Cardiac muscle cell (in vitro differentiated cells and primary cell): Measurements from ENCODE around the gene WDR59. TPM values are rescaled to one million over a fixed set of nuclear protein-coding genes. Genes with fewer than 3 reads are reported as not detected.
A peak's percentile ranks its signal among the peaks of the same experiment; 100 is the strongest.

Experiments used
- DNase-seq, 2 donors: peaks; one replicate each; pipeline versions ENCODE4 v3.0.0 to v3.0.0-alpha.2; 2010 to 2017; ENCODE audit warnings: low read depth in 1 of 2, low spot score in 1 of 2
- H3K27ac ChIP-seq: fragments of 200-600 bp; sonication (generic); 2 replicates; pipeline ENCODE4 v1.5.1; 2016
- H3K27me3 ChIP-seq: fragments of 200-600 bp; sonication (generic); 2 replicates; pipeline ENCODE4 v1.6.0; 2016; ENCODE audit warnings: control low read depth
- H3K36me3 ChIP-seq: fragments of 200-600 bp; sonication (generic); 2 replicates; pipeline ENCODE4 v1.5.1; 2016; ENCODE audit warnings: control low read depth
- H3K4me1 ChIP-seq: fragments of 200-600 bp; sonication (generic); 2 replicates; pipeline ENCODE4 v1.8.1; 2017; ENCODE audit warnings: low read depth, mild to moderate bottlenecking, mixed run types
- H3K4me3 ChIP-seq: fragments of 200-600 bp; sonication (generic); 2 replicates; pipeline ENCODE4 v1.5.1; 2016; ENCODE audit warnings: mild to moderate bottlenecking
- H3K9me3 ChIP-seq: fragments of 200-600 bp; sonication (generic); 2 replicates; pipeline ENCODE4 v1.5.1; 2017; ENCODE audit warnings: low read depth, mild to moderate bottlenecking, control low read depth
- polyA plus RNA-seq: library from polyadenylated mRNA; unstranded; fragments of >200 nt; fragmentation: Nextera tagmentation; extraction: Ambion mirVana; gene quantifications from 2 replicates; pipeline ENCODE4 v1.2.1, GENCODE V29; 2016
- total RNA-seq: library from RNA; depleted of rRNA; stranded (reverse); fragments of >200 nt; gene quantifications from 2 replicates; pipeline ENCODE4 v1.2.3, GENCODE V29; 2016
- TF ChIP-seq, protein P1 (sequence below): IDR thresholded peaks from 2 replicates; pipeline ENCODE4 v1.5.1; 2012; ENCODE audit warnings: low read depth, mild to moderate bottlenecking, low read length

Gene WDR59, protein sequence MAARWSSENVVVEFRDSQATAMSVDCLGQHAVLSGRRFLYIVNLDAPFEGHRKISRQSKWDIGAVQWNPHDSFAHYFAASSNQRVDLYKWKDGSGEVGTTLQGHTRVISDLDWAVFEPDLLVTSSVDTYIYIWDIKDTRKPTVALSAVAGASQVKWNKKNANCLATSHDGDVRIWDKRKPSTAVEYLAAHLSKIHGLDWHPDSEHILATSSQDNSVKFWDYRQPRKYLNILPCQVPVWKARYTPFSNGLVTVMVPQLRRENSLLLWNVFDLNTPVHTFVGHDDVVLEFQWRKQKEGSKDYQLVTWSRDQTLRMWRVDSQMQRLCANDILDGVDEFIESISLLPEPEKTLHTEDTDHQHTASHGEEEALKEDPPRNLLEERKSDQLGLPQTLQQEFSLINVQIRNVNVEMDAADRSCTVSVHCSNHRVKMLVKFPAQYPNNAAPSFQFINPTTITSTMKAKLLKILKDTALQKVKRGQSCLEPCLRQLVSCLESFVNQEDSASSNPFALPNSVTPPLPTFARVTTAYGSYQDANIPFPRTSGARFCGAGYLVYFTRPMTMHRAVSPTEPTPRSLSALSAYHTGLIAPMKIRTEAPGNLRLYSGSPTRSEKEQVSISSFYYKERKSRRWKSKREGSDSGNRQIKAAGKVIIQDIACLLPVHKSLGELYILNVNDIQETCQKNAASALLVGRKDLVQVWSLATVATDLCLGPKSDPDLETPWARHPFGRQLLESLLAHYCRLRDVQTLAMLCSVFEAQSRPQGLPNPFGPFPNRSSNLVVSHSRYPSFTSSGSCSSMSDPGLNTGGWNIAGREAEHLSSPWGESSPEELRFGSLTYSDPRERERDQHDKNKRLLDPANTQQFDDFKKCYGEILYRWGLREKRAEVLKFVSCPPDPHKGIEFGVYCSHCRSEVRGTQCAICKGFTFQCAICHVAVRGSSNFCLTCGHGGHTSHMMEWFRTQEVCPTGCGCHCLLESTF
- 26.9 and 51.1 TPM in 2 replicates for total RNA-seq
- polyA plus RNA-seq = 46.3 and 58.0 TPM in 2 replicates

DNA sequence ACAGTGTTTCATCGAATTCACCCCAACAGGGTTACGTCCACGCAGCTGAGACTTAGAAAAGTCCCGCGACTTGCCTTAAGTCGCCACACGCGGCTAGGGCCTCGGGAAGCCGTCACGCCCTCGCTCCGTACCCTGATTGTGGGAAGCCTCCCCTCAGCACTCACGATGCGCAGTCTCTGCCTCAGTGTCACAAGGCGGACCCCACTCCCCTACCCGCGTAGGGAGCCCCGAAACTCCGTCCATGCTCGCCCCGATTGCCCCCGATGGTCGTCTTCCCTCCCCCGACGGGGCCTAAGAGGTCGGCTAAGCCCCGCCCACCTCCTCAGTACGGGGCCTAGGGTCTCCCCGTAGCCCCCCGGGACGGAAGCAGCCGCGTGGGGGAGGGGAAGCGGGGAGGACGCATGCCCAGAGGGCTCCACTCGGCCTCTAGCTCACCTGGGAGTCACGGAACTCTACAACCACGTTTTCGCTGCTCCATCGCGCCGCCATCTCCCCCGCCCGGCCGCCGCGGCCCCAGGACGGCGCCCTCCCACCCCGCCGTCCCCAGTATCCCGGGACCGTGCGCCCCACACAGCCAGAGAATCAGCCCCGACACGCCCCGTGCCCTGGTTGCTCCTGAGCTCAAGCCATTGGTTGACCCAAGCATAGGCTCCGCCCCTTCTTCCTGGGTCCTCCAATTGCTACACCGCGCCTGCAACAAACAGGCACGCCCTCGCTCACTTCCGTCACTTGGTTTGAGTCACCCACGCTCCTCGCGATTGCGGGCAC is at the start of gene WDR59:
TSS of gene WDR59 (minus strand) at position 595 of the 768 bp plus-strand sequence. CDS start at position 489, 106 bp downstream.
- Histone ChIP-seq H3K4me1 (no peaks in the 10 kb centered on the region), H3K36me3 (no peaks in the 10 kb centered on the region), H3K4me3 (peak within 1 kb of the TSS; percentile 89), H3K9me3 (no peaks in the 10 kb centered on the region), H3K27me3 (no peaks in the 10 kb centered on the region), H3K27ac (peak within 1 kb of the TSS; percentile 55)
- TF ChIP-seq, protein P1, sequence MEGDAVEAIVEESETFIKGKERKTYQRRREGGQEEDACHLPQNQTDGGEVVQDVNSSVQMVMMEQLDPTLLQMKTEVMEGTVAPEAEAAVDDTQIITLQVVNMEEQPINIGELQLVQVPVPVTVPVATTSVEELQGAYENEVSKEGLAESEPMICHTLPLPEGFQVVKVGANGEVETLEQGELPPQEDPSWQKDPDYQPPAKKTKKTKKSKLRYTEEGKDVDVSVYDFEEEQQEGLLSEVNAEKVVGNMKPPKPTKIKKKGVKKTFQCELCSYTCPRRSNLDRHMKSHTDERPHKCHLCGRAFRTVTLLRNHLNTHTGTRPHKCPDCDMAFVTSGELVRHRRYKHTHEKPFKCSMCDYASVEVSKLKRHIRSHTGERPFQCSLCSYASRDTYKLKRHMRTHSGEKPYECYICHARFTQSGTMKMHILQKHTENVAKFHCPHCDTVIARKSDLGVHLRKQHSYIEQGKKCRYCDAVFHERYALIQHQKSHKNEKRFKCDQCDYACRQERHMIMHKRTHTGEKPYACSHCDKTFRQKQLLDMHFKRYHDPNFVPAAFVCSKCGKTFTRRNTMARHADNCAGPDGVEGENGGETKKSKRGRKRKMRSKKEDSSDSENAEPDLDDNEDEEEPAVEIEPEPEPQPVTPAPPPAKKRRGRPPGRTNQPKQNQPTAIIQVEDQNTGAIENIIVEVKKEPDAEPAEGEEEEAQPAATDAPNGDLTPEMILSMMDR = no peak
- DNase-seq = peak; percentile 99 to 100

DNA sequence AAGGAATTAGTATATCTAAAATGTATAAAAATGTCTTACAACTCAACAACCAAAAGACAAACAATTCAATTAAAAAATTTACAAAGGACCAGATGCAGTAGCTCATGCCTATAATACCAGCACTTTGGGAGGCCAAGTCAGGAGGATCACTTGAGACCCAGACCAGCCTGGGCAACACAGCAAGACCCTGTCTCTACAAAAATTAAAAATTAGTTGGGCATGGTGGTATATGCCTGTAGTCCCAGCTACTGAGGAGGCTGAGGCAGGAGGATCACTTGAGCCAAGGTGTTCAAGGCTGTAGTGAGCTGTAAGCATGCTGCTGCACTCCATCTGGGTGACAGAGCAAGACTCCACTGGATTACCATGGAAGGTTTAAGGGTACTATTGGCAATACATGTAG is 47.7 kb upstream of the WDR59 start:
- no peaks in the 10 kb centered on the region for H3K36me3 ChIP-seq
- TF ChIP-seq, protein P1 = no peak
- no peaks in the 10 kb centered on the region for H3K4me1 ChIP-seq
- no peak overlapping the region for H3K27ac ChIP-seq
- no peaks in the 10 kb centered on the region for H3K9me3 ChIP-seq
- H3K4me3 ChIP-seq = no peak overlapping the region
- H3K27me3 ChIP-seq = no peaks in the 10 kb centered on the region
- DNase-seq = no peak

DNA sequence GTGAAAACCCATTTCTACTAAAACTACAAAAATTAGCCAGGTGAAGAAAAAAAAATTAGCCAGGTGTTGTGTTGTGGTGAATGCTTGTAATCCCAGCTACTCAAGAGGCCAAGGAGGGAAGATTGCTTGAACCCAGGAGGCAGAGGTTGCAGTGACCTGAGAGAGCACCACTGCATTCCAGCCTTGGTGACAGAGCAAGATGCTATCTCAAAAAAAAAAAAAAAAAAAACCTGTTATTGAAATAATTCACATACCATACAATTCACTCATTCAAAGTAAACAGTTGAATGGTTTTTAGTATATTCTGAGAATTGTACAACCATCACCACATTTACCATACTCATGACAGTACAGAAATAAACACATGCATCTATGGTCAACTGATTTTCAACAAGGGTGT is 44.9 kb upstream of the WDR59 start:
- Histone ChIP-seq H3K4me3 (no peak overlapping the region), H3K27ac (no peak overlapping the region), H3K36me3 (no peaks in the 10 kb centered on the region), H3K9me3 (no peaks in the 10 kb centered on the region), H3K4me1 (no peaks in the 10 kb centered on the region), H3K27me3 (no peaks in the 10 kb centered on the region)
- TF ChIP-seq, protein P1 = no peak
- DNase-seq = no peak

DNA sequence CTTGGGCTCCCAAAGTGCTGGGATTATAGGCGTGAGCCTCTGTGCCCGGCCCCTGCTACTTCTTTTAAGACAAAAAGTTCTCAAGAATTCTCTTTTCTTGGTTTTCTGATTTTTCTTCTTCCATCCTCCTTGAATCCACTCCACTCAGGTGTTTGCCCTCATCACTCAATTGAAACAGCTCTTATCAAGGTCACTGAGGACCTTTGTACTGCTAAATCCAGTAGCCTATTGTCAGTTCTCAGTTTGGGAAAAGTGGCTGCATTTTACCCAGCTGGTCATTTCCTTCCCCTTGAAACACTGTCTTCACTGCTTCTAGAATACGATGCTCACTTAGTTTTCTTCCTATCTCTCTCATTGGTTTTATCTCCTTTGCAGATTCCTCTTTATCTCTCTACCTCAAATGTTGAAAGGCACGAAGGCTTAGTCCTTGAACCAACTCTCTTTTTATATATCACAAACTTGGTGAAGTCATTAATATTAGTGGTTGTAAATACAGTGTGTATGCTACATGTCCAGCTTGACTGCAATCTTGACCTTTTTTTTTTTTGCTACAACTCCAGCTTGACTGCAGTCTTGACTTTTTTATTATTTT is 43.7 kb upstream of the WDR59 start:
- no peaks in the 10 kb centered on the region for H3K27me3 ChIP-seq
- no peaks in the 10 kb centered on the region for H3K9me3 ChIP-seq
- no peaks in the 10 kb centered on the region for H3K4me1 ChIP-seq
- no peak for DNase-seq
- no peak overlapping the region for H3K4me3 ChIP-seq
- TF ChIP-seq, protein P1 = no peak
- H3K36me3 ChIP-seq = no peaks in the 10 kb centered on the region
- no peak overlapping the region for H3K27ac ChIP-seq
